Medulla oblongata (tissue), 1 donor: ENCODE results near the gene COPG1.
A peak's percentile ranks its signal among the peaks of the same experiment; 100 is the strongest.

Experiments used
- DNase-seq: peaks from one replicate; pipeline ENCODE4 v3.0.0-alpha.2; 2015; ENCODE audit errors: extremely low spot score

COPG1 gene

DNA sequence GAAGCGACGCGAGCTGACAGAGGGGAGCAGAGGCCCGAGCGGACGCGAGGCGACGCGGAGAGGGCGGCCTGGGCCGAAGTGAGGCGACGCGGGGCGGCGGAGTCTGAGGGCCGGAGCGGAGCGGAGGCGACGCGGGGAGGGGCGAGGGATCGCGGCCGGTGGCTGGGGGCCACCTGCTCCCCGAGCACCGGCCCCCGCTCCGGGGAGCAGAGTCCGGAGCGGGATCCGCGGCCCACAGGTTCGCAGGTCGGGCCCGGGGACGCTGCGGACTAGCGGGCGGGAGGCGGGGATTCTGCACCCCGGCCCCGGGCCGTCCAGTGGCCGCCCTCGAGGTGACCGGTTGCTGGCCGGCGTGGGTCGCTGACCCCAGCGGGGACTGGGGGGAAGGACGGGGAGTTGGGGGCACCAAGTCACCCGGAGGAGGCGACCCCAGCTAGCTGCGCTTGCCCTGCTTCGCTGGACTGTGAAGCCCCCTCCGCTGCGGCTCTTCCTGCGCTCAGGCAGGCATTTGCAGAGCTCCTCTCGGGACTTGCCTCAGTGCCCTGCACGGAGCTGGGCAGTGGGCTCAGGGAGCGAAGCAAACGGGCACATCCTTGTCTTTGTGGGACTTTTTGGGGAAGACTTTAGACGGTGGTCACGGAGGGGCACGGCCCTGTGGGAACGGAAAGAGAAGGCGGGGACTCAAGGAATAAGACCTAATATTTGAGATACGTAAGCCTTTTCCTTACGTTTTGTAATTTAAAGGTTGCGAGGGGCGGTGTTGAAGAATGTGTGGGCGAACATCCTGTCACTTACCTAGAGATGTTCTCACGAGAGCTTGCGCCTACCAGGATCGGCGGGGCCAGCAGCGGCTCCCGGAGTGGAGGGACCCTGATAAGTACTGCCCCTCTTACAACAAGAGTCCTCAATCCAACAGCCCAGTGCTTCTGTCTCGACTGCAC lies 29.8 kb downstream of the COPG1 start:
- peak; percentile 12 for DNase-seq

DNA sequence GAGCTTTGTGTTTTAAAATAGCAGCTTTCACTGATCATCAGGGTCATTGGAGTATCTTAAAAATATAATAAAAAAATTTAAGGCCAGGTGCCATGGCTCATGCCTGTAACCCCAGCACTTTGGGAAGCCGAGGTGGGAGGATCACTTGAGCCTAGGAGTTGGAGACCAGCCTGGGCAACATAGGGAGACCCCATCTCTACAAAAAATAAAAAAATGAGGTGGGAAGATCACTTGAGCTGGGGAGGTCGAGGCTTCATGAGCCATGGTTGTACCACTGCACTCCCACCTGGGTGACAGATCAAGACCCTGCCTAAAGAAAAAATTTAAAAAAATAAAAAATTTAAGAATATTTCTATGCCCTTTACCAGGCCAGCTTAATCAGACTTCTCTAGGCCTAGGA lies 30.8 kb downstream of the COPG1 start:
- DNase-seq = no peak

DNA sequence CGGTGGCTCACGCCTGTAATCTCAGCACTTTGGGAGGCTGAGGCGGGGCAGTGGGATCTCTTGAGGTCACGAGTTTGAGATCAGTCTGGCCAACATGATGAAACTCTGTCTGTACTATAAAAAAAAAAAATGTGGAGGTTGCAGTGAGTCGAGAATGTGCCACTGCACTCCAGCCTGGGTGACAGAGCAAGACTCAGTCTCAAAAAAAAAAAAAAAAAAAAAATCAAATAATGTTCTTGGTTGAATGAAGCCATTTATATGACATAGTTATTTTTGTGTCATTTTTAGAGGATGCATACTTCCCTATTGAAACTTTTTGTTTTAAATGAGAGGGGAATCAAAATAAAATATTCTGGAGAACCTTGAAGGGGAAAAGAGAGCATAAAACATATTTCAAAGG lies 32.3 kb downstream of the COPG1 start:
- no peak for DNase-seq

DNA sequence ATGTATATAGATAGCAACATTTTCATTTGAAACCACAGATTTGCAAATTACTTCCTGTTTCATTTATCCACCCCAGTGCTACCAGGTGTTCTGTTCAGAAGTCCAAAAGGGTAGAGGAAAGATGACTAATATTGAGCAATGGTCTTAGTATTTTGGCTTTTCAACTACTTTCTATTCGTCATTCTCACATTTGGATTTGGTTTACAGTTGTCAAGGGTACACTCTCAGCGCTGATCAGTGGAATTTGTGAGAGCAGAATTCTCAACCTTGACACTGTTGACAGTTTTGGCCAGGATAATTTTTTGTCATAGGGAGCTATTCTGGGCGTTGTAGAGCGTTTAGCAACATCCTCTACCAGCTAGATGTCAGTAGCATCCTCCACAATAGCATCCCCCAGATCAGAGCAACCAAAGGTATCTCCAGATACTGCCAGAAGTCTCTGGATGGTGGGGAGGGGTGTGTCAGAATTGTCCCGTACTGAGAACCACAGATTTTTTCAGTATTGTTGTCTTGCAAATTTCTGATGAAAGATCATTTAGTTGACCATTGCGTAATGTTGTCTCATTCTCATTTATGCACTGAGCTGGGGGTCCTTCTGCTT lies 33.4 kb downstream of the COPG1 start:
- DNase-seq = no peak

DNA sequence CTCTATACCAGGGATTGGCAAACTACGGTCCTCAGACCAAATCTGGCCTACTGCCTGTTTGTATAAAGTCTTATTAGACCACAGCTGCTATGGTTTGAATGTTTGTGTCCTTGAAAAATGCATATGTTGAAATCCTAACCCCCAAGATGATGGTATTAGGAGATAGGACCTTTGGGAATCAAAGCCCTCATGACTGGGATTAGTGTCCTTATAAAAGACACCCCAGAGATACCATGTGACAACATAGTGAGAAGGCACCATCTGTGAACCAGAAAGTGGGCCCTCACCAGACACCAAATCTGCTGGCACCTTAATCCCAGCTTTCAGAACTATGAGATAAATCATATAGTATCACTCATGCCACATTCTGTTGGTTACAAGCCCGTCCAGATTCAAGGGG lies 36.7 kb downstream of the COPG1 start:
- no peak for DNase-seq

DNA sequence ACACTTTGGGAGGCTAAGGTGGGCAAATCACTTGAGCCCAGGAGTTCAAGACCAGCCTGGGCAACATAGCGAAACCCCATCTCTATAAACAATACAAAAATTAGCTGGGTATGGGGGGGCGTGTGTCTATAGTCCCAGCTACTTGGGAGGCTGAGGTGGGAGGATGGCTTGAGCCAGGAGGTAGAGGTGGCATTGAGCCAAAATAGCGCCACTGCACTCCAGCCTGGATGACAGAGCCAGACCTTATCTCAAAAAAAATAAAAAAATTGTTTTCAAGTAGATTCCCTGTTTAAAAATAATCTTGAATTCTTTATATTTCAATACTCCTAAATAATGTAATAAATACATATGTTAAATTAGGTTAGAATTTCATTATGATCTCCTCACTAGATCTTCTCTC lies 39.0 kb downstream of the COPG1 start:
- DNase-seq = no peak

DNA sequence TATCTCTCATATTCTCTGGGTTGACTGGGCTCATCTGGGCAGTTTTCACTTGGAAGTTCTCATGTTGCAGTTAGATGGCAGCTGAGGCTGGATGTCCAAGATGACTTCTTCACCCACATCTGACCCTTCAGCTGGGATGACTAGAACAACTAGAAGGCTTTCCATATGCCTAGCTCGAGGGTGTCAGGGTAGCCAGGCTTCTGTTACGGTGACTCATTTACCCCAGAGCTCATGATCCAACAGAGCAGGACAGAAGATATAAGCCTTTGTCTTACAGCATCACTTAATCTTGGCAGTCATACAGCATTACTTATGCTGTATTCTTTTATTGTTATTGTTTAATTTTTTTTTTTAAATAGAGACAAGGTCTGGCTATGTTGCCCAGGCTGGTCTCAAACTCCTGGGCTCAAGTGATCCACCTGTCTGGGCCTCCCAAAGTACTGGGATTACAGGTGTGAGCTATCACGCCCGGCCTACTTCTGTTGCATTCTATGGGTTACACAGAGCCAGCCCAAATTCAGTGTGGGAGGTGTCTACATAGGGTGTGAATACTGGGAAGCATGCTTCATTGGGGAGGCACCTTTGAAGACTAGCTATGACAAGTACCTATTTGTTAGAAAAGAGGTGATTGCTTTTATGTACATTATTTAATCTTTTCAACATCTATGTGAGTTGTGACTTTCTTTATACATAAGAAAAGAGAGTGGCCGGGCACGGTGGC lies 40.0 kb downstream of the COPG1 start:
- DNase-seq = no peak

DNA sequence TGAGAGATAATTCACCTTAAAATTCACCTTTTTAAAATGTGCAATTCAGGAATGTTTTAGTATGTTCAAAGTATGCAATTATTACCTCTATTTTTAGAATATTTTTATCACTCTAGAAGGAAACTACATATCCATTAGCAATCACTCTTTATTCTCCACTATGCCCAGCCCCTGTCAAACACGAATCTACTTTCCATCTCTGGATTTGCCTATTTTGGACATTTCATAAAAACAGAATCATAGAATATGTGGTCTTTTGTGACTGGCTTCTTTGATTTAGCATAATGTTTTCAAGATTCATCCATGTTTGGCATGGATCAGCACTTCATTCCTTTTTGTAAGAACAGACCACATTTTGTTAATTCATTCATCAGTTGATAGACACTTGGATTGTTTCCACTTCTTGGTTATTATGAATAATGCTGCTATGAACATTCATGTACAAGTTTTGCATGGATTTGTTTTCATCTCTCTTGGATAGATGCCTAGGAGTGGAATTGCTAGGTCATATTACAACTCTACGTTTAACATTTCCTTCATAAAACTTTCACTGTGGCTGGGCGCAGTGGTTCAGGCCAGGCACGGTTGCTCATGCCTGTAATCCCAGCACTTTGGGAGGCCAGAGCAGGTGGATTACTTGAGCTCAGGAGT lies 42.0 kb downstream of the COPG1 start:
- no peak for DNase-seq

DNA sequence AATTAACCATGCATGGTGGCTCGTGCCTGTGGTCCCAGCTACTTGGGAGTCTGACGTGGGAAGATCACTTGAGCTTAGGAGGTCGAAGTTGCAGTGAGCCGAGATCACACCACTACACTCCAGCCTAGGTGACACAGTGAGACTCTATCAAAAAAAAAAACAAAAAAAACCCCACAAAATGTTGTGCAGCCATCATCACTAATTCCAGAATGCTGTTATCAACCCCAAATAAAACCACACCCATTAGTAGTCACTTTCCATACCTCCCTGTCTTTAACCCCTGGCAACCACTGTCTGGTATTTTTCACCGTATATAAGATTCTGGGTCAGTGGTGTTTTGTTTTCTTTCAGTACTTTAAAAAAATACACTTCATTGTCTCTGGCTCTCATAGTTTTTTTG lies 45.9 kb downstream of the COPG1 start:
- no peak for DNase-seq

DNA sequence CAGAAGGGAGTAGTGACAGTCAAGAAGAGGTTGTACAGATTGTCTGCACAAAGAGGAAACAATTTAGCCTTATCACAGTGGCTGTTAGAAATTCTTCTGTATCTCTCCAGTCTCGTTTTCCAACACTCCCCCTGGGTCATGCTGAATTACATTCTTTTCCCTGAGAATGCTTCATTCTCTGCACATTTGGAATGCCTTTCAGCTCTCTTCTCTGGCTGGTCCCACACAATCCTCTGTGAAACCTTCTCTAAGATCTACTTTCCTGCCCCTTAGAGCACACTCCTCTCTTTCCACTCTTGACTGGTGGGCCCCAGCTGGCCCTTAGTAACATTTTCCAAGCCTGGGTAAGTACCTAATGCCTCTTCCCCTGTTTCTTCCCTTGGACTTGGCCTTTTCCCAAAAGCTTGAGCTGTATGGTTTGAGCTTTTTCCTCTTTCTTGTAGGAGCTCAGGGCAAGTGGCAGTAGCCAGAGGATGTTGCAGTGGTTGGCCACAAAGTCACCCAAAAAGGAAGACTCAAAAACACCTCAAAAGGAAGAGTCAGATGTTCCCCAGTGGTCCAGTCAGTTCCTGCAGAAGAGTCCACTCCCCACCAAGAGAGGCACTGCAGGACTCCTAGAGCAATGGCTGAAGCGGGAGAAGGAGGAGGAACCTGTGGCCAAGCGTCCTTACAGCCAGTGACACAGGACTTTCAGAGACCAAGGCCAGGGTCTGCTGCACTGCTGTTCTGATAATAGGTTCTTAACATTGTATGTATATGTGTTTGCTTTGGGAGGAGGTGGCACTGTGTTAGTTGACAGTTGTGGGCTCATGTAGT lies 54.9 kb downstream of the COPG1 start:
- DNase-seq = no peak

DNA sequence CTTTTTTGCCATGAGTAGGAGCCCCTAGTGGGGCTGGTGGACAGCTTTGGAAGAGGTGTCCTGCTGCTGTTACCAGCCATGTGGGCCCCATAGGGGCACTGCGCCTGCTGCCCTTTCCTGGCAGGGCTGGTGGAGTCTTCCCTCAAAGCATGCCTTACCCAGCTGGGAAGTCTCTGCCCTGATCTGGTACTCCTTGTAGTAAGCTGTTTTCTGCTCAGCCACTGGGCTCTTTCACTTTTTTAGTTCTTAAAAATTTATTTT lies 55.5 kb downstream of the COPG1 start:
- no peak for DNase-seq

DNA sequence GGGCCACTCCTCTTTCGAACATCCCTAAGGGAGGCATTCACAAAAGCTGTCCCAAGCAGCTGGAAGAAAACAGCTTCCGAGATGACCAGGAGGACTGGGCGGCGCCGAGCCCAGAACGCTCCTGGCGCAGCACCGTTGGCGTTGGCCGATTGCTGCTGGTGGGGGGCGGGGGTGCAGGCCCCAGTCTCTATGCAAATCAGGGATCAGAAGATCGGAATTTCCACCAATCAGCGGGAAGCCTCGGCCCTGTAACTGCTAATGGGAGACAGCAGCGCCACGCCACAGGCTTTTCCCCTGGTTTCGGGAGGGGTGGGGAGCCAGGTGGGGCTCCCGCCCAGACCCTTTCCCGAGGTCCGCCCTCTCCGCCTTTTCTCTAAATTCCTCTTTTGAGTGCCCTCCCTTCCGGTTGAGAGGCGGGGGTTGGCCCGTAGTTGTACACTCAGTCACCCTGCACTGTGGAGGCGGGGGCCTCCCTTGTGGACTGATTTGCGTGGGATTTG lies 56.2 kb downstream of the COPG1 start:
- DNase-seq = peak; percentile 60

DNA sequence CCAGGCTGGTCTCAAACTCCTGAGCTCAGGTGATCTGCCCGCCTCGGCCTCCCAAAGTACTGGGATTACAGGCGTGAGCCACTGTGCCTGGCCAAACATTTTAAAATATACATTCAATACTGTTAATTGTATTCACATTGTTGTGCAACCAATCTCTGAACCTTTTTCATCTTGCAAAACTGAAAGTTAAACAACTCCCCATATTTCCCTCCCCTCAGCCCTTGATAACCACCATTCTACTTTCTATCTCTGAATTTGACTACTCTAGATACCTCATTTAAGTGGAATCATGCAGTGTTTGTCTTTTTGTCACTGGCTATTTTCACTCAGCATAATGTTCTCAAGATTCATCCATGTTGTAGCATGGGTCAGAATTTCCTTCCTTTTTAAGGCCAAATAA lies 59.2 kb downstream of the COPG1 start:
- DNase-seq = no peak

DNA sequence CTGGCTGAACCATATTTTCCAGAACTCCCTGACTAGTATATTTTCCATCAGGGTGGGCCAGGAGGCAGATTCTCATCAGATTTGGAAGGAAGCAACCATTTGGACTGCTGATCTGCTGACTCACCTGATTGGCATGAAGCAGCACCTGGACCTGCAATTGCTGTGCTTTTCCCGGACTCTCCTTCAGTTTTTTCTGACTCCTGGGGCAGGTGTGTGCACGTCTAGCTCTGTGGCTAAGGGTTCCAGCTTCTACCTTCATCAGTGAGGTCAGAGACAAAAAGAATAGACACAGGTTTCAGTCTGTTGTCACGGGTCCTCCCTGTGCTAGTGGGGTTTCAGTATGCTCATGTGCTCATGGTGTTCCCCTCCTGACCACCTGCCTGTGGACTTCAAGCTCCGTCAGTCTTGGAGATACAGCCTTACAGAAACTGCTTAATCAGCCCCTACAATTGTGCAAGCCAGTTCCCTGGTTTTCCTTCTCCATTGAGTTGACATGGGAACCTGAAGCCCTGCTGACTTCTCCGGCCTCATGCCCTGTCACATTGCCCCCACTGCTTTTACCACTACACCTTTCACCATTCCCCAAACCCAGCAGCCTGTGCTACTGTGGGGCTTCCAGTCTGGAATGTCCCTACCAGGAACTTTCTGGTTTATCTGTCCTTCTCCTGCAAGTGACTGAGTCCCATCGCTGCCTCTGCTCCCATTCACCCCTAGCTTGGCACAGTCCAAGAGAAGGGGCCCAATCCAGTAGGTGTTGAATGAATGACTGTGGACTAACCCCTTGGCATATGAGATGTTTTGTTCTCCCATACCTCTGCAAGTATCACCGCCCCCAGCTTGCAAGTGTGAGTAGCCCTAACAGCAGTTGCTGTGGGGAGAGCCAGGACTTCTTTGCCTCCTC lies 61.0 kb downstream of the COPG1 start:
- no peak for DNase-seq

DNA sequence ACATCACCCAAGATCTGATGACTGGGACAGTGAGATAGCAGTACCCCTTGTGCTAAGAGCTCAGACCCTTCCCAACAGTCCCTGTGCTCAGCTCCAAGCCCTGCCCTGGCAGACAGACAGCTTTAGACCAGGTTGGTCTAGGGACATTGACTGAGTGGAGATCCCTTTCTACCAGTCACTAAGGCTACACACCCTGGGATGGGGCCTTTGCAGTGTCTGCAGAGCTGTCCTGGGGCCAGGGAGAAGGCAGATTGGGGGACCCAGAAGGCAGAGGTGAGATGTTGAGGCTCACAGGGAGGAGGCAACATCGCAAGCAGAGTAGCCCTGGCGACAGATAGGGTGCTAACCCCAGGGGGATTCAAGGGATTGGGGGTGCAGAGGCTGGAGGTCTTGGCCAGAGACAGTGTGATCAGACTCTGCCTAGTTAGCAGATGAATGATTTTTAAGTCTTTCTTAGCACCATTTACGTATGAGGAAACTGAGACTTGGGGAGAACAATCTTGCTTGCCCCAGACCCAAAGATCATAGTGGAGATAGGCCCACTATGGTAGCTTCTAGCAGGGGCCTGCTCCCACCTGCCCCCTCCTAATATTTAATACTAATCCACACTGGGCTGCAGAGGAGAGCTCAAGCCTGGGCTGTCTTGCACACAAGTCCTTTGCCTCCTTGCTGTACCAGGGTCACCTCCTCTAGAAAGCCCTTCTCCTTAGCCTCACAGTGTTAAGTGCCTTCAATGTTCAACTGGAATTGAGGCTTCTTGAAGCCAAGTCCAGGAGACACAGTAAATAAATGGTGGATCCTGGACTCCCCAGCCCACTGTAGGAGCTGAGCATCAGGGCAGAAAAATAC lies 61.9 kb downstream of the COPG1 start:
- no peak for DNase-seq

DNA sequence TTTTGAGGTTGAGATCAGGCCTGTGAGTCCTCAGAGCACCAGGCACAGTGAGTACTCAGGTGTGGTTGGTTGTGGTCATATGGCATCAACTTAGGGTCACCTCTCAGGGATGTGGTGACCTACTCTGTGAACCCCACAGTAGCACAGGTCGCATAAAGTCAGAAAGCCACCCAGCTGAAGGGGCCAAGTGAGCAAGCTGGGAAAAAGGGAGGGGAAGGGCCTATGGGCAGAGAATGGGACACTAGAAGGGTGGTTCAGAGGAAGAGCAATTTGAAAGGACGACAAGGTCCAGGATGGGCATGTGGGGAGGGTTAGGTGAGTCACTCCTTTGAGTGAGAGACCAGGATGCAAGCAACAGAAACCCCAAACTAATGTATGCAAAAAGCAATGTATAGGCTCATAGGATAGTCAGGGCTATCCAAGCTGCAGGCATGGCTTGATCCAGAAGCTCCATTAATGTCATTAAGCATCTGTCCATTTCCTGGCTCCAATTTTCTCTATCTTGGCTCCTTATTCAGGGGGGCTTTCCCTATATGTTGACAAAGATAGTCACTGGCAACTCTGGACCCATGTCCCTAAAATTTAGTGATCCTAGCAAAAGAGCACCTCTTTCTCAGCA lies 62.7 kb downstream of the COPG1 start:
- no peak for DNase-seq

DNA sequence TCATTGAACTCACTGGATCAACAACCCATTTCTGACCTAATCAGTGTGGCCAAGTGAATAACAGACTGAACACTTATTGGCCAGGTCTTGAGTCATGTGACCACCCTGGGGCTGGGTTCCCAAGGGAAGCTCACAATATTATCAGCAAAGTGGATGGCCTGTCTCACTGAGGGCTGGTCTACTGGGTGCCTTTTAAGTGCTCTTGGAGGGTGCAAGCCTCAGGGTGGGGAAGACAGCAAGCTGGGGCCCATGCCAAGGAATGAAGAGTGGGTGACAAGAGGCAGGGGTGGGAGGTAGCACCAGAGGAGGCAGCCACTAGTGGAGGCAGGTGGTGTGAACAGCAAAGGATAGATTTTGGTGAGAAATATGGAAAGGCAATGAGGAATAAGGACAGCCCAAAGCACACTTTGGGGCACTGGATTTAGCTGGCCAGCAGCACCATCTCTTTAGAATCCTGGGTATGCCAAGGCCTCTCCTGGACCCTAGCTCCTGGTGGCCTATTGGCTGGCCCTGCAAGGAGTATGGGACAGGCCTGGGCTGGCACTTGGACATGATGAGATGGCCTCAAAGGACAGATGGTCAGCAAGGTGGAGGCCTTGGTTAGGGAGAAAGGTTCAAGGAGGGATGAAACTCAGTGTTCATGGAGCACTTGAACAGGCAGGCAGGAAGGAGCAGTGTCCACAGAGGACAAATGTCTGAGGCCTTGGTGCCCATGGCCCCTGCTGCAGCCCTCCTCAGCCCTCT lies 63.4 kb downstream of the COPG1 start:
- no peak for DNase-seq

DNA sequence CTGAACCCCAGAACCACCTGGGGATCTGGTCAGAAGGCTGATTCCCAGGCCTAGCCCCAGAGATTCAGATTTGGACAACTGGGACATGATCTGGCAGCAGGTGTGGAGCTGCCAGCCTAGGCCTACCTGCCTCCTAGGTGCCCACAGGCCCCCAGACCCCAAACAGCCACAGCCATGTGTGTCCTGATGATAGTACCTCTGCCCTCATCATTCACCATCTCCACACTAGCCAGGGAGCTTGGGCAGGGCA lies 63.9 kb downstream of the COPG1 start:
- no peak for DNase-seq
